Breast epithelium (tissue), 3 donors: ENCODE results near the gene SMURF1.

Experiments
- CTCF ChIP-seq, 3 donors: fragments of 450-650 bp; IDR thresholded peaks; one replicate each; pipeline ENCODE4 v1.5.1; 2016 to 2017; ENCODE audit warnings: antibody characterized with exemption in 3 of 3, mild to moderate bottlenecking in 3 of 3, moderate library complexity in 3 of 3
- POLR2A ChIP-seq: fragments of 450-650 bp; IDR thresholded peaks from one replicate; pipeline ENCODE4 v1.6.1; 2016; ENCODE audit warnings: antibody characterized with exemption, mild to moderate bottlenecking, moderate library complexity

GRCh38 chr7:99106821-99107241, 37.1 kb downstream of the SMURF1 start:
- TF ChIP-seq CTCF (IDR thresholded peaks at IDR 0.05) (no peak), POLR2A (no peak)
